ENCODE measurements around the gene DUSP22. TPM values are rescaled to one million over a fixed set of nuclear protein-coding genes. Genes with fewer than 3 reads are reported as not detected.

The DUSP22 gene
- total RNA-seq, 1 experiment from 2014 or later = 16.0 TPM

DNA sequence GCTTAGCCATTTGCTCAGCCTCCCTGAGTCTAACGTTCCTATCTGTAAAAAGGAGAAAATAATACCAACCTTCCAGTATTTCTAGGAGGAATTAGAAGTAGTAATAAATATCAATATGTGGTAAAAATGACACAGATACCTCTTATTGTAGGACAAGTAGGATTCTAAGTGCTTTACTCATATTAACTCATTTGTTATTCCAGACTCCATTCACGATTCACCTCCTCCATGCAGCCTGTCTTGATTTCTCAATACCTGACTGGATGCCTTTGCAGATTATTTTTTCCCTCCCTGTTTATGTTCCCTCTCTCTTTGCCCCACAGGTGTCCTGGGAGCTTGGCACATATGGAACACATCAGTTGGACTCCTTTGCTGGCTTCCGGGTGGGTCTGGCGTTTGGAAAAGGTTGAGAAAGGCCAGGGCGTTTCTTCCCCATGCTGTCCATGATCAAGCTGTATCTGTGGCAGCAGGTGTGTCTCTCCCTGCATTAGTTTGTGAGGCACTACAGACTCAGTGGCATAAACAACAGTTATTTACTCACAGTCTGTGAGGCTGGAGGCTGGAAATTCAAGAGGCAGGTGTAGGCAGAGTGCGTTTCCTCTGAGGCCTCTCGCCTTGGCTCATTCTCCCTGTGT is 10.7 kb upstream of the DUSP22 start:
- ChIA-PET POLR2A (ENCODE audit: low non-redundant PET) (no interaction called here), CTCF (no interaction called here)
- Histone ChIP-seq H3K27me3 (replicated peaks; ENCODE audit: insufficient read depth, low read depth, low read length, poor library complexity) (no peaks in the 10 kb centered on the region), H3K4me1 (ENCODE audit: insufficient read depth, low read length, poor library complexity, severe bottlenecking) (no peaks in the 10 kb centered on the region), H3K36me3 (ENCODE audit: insufficient read depth, low read length, poor library complexity, severe bottlenecking) (no peaks in the 10 kb centered on the region), H3K9me3 (ENCODE audit: low read depth, low read length, poor library complexity, severe bottlenecking) (peaks cover 10% of the 10 kb centered on the region), H3K27ac (ENCODE audit: low read depth, low read length, poor library complexity, severe bottlenecking) (no peak overlapping the region), H3K4me3 (ENCODE audit: low read depth, low read length, poor library complexity, severe bottlenecking) (no peak overlapping the region)
- DNase-seq (ENCODE audit: low spot score) = no peak
- no peak for TF ChIP-seq EZH2 (IDR thresholded peaks at IDR 0.05; ENCODE audit: borderline replicate concordance, low read depth, low read length, poor library complexity, severe bottlenecking)
- TF ChIP-seq, protein P1, sequence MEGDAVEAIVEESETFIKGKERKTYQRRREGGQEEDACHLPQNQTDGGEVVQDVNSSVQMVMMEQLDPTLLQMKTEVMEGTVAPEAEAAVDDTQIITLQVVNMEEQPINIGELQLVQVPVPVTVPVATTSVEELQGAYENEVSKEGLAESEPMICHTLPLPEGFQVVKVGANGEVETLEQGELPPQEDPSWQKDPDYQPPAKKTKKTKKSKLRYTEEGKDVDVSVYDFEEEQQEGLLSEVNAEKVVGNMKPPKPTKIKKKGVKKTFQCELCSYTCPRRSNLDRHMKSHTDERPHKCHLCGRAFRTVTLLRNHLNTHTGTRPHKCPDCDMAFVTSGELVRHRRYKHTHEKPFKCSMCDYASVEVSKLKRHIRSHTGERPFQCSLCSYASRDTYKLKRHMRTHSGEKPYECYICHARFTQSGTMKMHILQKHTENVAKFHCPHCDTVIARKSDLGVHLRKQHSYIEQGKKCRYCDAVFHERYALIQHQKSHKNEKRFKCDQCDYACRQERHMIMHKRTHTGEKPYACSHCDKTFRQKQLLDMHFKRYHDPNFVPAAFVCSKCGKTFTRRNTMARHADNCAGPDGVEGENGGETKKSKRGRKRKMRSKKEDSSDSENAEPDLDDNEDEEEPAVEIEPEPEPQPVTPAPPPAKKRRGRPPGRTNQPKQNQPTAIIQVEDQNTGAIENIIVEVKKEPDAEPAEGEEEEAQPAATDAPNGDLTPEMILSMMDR (conservative IDR thresholded peaks at IDR 0.05; ENCODE audit: low read depth, low read length) = no peak
- intact Hi-C loops (cut with micrococcal nuclease; ENCODE audit: unreplicated experiment) = no loop called here
- no TSS peak for BruUV-seq (replicated peaks)

DNA sequence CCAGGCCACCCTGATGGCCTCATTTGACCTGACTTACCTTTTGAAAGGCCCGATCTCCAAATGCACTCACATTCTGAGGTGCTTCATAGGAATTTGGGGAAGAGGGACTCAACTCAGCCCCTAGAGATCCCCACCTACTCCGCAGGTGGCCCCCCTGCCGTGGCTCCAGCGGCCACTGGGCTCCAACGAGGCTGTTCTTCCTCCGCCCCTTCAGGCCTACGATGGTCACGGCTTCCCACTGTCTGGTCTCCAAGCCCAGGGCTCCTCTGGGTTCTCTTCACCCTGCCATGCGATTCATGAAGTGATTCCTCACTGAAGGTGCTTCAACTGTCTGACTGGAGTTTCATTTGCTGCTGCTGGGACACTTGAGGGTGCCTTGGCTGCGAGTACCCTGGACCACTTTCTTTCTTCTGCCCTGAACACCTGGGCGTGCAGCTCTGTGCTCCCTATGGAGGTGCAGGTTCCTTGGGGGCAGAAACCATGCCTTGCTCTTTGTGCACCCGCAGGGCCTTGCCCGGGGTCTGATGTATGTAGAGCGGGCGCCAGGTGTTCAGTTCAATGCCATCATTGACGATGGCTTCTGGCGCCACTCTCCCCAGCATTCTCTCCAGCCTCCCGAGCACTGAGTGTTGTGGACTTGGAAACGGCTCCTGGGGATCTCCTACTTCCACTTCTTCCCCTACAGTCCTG is 10.0 kb upstream of the DUSP22 start:
- Histone ChIP-seq H3K9me3 (ENCODE audit: low read depth, low read length, poor library complexity, severe bottlenecking) (peaks cover 10% of the 10 kb centered on the region), H3K27ac (ENCODE audit: low read depth, low read length, poor library complexity, severe bottlenecking) (no peak overlapping the region), H3K27me3 (replicated peaks; ENCODE audit: insufficient read depth, low read depth, low read length, poor library complexity) (no peaks in the 10 kb centered on the region), H3K4me3 (ENCODE audit: low read depth, low read length, poor library complexity, severe bottlenecking) (no peak overlapping the region), H3K36me3 (ENCODE audit: insufficient read depth, low read length, poor library complexity, severe bottlenecking) (no peaks in the 10 kb centered on the region), H3K4me1 (ENCODE audit: insufficient read depth, low read length, poor library complexity, severe bottlenecking) (no peaks in the 10 kb centered on the region)
- no TSS peak for BruUV-seq (replicated peaks)
- DNase-seq (ENCODE audit: low spot score) = no peak
- ChIA-PET CTCF (no interaction called here), POLR2A (ENCODE audit: low non-redundant PET) (no interaction called here)
- intact Hi-C loops (cut with micrococcal nuclease; ENCODE audit: unreplicated experiment) = no loop called here
- TF ChIP-seq EZH2 (IDR thresholded peaks at IDR 0.05; ENCODE audit: borderline replicate concordance, low read depth, low read length, poor library complexity, severe bottlenecking) = no peak
- TF ChIP-seq, protein P1 (conservative IDR thresholded peaks at IDR 0.05; ENCODE audit: low read depth, low read length) = no peak

DNA sequence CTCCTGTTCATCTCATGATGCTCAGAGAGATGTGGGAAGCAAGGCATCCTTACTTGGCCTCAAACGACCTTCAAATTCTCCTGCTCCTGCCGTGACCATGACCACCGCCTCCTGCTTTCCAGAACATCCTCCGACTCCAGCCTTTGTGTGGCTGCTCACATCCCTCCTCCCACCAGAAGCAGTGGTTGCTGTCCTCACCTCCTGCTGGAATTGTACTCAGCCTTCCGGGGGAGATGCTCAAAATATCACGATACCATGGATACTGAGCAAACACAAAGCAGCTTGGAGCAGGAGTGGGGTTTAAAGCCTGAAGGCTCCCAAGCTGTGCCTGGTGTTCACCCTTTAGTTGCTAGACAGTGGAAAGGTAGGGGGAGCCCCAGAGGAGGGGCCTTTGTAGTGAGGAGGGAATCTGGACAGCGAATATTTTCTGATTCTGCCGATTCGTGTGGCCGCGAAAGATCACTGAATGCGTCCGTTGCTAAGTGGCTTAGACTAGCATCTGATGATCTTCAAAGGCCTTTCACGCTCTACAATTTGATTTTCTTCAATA is 9.3 kb upstream of the DUSP22 start:
- POLR2A ChIA-PET (ENCODE audit: low non-redundant PET) = no interaction called here
- CTCF ChIA-PET = no interaction called here
- TF ChIP-seq, protein P1 (conservative IDR thresholded peaks at IDR 0.05; ENCODE audit: low read depth, low read length) = no peak
- TF ChIP-seq EZH2 (IDR thresholded peaks at IDR 0.05; ENCODE audit: borderline replicate concordance, low read depth, low read length, poor library complexity, severe bottlenecking) = no peak
- BruUV-seq (replicated peaks) = no TSS peak
- H3K27ac ChIP-seq (ENCODE audit: low read depth, low read length, poor library complexity, severe bottlenecking) = no peak overlapping the region
- H3K4me1 ChIP-seq (ENCODE audit: insufficient read depth, low read length, poor library complexity, severe bottlenecking) = no peaks in the 10 kb centered on the region
- H3K4me3 ChIP-seq (ENCODE audit: low read depth, low read length, poor library complexity, severe bottlenecking) = no peak overlapping the region
- peaks cover 10% of the 10 kb centered on the region for H3K9me3 ChIP-seq (ENCODE audit: low read depth, low read length, poor library complexity, severe bottlenecking)
- no peaks in the 10 kb centered on the region for H3K27me3 ChIP-seq (replicated peaks; ENCODE audit: insufficient read depth, low read depth, low read length, poor library complexity)
- H3K36me3 ChIP-seq (ENCODE audit: insufficient read depth, low read length, poor library complexity, severe bottlenecking) = no peaks in the 10 kb centered on the region
- no peak for DNase-seq (ENCODE audit: low spot score)
- intact Hi-C loops (cut with micrococcal nuclease; ENCODE audit: unreplicated experiment) = no loop called here
